IPS DF 4.7 (cell line): ENCODE data around the gene ZMYND10.

Source experiments
- DNase-seq: peaks from one replicate; pipeline ENCODE4 v3.0.0-alpha.2; 2013; ENCODE audit warnings: low spot score; ENCODE audit errors: extremely low read depth

ZMYND10 gene

GRCh38 chr3:50371133-50371685 lies 25.7 kb upstream of the ZMYND10 start:
- no peak for DNase-seq

- no peak for DNase-seq
These were observed 25.1 kb upstream of the ZMYND10 start for GRCh38 chr3:50370594-50370993.

- DNase-seq: no peak
These were observed 23.6 kb upstream of the ZMYND10 start for GRCh38 chr3:50369012-50369670.

- DNase-seq: no peak
These were observed 20.3 kb upstream of the ZMYND10 start for GRCh38 chr3:50365842-50366220.

GRCh38 chr3:50365080-50365841 lies 19.7 kb upstream of the ZMYND10 start:
- DNase-seq: no peak

- DNase-seq: no peak
These were observed 19.1 kb upstream of the ZMYND10 start for GRCh38 chr3:50364573-50365079.

- DNase-seq: no peak
These were observed 14.2 kb upstream of the ZMYND10 start for GRCh38 chr3:50359760-50360110.

- peak; percentile 95 for DNase-seq
These were observed 13.6 kb upstream of the ZMYND10 start, which contains the start of gene TMEM115 for GRCh38 chr3:50358911-50359759. TMEM115 (minus strand) TSS chr3:50359521; CDS start chr3:50359063, 458 bp downstream.

- no peak for DNase-seq
These were observed 12.9 kb upstream of the ZMYND10 start for GRCh38 chr3:50358355-50358910.

GRCh38 chr3:50357481-50357880 lies 11.9 kb upstream of the ZMYND10 start:
- DNase-seq: no peak

GRCh38 chr3:50356553-50356952 lies 11.0 kb upstream of the ZMYND10 start:
- DNase-seq: no peak

- DNase-seq: no peak
These were observed 10.5 kb upstream of the ZMYND10 start for GRCh38 chr3:50355829-50356552.

- DNase-seq: no peak
These were observed 9.3 kb upstream of the ZMYND10 start for GRCh38 chr3:50354850-50355249.

- no peak for DNase-seq
These were observed 8.7 kb upstream of the ZMYND10 start for GRCh38 chr3:50354186-50354764.

GRCh38 chr3:50353245-50354004 lies 7.9 kb upstream of the ZMYND10 start:
- DNase-seq: no peak

GRCh38 chr3:50352781-50353180 lies 7.2 kb upstream of the ZMYND10 start:
- no peak for DNase-seq

GRCh38 chr3:50351323-50351697 lies 5.8 kb upstream of the ZMYND10 start:
- no peak for DNase-seq

GRCh38 chr3:50350527-50351322 lies 5.2 kb upstream of the ZMYND10 start, which contains the start of the genes CYB561D2 and NPRL2:
CYB561D2 (plus strand) TSS chr3:50350862; CDS start chr3:50351434, 572 bp downstream.
NPRL2 (minus strand) TSS chr3:50350775; CDS start chr3:50350652, 123 bp downstream.
- peak; percentile 64 for DNase-seq

- no peak for DNase-seq
These were observed 4.6 kb upstream of the ZMYND10 start for GRCh38 chr3:50350213-50350526.
